Adrenal gland (tissue), 5 donors: Measurements from ENCODE around the gene KRTAP10-3.

Experiments used
- CTCF ChIP-seq, 6 experiments: fragments of 450-650 bp in 4 of 6; fragments of 200-600 bp in 2 of 6; sonication (generic) in 1 of 6; IDR thresholded peaks; 1 replicate in 5 of 6; 2 replicates in 1 of 6; pipeline versions ENCODE4 v1.5.1 to v1.8.0; 2016 to 2021; ENCODE audit warnings: antibody characterized with exemption in 6 of 6, mild to moderate bottlenecking in 2 of 6, moderate library complexity in 1 of 6
- POLR2A ChIP-seq, 2 donors: fragments of 450-650 bp; IDR thresholded peaks; one replicate each; pipeline ENCODE4 v1.6.1; 2017; ENCODE audit warnings: antibody characterized with exemption in 2 of 2, mild to moderate bottlenecking in 2 of 2, moderate library complexity in 1 of 2
- donor health status: DM: no; HTN: no; CAD: no.

GRCh38 chr21:44540741-44541288, 17.8 kb downstream of the KRTAP10-3 start:
- TF ChIP-seq CTCF (IDR thresholded peaks at IDR 0.05) (no peak), POLR2A (IDR thresholded peaks at IDR 0.05) (no peak)
